GM12874 (cell line): ENCODE data around the gene PDE3A.

Experiments used
- TF ChIP-seq, protein P1 (sequence below): IDR thresholded peaks from 2 replicates; pipeline ENCODE4 v1.5.1; 2011; ENCODE audit warnings: low read depth, mild to moderate bottlenecking, control low read depth, low read length, moderate library complexity; ENCODE audit not compliant: insufficient read depth

The PDE3A gene

DNA sequence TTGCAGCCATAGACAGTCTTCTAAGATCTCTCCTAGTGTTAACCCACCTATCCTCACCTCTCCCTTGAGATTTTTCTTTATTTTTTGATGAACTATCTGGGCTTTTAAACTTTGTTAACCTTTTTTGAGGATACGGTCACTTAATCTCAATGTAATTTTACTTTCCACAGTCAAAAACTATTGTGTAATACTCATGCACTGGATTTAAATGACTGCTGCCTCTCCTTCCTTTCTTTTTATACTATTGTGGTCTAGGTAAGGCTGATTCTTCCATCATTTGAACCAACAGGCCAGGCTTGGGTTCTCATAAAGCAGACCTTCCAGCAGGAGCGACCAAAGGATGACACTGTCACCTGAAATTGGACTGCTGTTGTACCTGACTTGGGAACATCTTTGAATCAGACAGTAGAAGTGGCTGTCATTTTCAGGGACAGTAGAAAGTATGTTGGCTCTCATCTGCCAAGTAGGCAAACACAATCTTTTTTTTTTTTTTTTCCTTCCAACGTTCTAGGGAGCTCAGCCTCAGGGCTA is 689 bp upstream of the PDE3A start:
- TF ChIP-seq, protein P1, sequence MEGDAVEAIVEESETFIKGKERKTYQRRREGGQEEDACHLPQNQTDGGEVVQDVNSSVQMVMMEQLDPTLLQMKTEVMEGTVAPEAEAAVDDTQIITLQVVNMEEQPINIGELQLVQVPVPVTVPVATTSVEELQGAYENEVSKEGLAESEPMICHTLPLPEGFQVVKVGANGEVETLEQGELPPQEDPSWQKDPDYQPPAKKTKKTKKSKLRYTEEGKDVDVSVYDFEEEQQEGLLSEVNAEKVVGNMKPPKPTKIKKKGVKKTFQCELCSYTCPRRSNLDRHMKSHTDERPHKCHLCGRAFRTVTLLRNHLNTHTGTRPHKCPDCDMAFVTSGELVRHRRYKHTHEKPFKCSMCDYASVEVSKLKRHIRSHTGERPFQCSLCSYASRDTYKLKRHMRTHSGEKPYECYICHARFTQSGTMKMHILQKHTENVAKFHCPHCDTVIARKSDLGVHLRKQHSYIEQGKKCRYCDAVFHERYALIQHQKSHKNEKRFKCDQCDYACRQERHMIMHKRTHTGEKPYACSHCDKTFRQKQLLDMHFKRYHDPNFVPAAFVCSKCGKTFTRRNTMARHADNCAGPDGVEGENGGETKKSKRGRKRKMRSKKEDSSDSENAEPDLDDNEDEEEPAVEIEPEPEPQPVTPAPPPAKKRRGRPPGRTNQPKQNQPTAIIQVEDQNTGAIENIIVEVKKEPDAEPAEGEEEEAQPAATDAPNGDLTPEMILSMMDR: no peak

DNA sequence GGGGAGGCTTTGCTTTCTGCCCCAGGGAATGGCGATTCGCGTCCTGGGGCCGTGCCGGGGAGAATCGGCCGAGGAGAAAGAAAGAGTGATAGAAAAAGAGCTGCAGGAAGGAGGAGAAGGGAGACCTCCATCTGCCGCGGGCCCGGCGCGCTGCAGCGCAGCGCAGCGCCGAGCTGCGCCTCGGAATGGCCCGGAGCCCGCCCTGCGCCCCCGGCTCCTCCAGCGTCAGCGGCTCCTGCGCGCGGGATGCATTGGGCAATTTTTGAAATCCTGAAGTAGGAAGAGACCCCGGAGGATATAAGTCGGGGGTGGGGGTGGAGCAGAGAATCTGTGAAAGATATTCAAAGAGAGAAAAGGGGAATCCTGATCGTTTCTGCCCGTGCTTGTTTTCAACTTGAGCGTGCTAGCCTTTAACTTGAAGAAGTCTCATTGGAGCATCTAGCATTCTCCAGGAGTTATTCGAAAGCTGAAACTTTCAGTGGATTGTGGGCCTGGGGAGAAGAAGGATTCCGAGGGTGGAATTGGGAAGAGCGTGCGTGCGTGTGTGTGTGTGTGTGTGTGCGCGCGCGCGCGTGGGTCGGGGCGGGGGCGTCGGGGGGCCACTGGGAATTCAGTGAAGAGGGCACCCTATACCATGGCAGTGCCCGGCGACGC is 441 bp downstream of the PDE3A start:
- TF ChIP-seq, protein P1: no peak

DNA sequence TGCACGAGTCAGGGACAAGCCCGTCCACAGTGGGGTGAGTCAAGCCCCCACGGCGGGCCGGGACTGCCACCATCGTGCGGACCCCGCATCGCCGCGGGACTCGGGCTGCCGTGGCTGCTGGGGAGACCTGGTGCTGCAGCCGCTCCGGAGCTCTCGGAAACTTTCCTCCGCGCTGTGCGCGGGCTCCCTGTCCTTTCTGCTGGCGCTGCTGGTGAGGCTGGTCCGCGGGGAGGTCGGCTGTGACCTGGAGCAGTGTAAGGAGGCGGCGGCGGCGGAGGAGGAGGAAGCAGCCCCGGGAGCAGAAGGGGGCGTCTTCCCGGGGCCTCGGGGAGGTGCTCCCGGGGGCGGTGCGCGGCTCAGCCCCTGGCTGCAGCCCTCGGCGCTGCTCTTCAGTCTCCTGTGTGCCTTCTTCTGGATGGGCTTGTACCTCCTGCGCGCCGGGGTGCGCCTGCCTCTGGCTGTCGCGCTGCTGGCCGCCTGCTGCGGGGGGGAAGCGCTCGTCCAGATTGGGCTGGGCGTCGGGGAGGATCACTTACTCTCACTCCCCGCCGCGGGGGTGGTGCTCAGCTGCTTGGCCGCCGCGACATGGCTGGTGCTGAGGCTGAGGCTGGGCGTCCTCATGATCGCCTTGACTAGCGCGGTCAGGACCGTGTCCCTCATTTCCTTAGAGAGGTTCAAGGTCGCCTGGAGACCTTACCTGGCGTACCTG is 1.1 kb downstream of the PDE3A start:
- TF ChIP-seq, protein P1: no peak

DNA sequence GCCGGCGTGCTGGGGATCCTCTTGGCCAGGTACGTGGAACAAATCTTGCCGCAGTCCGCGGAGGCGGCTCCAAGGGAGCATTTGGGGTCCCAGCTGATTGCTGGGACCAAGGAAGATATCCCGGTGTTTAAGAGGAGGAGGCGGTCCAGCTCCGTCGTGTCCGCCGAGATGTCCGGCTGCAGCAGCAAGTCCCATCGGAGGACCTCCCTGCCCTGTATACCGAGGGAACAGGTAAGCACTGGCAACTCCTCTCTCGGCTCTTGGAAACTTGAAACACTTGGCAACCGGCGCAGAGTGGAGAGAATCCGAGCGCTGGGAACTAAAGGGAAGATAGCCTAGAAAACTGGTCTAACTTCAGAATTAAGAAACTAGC is 1.7 kb downstream of the PDE3A start:
- TF ChIP-seq, protein P1: no peak

DNA sequence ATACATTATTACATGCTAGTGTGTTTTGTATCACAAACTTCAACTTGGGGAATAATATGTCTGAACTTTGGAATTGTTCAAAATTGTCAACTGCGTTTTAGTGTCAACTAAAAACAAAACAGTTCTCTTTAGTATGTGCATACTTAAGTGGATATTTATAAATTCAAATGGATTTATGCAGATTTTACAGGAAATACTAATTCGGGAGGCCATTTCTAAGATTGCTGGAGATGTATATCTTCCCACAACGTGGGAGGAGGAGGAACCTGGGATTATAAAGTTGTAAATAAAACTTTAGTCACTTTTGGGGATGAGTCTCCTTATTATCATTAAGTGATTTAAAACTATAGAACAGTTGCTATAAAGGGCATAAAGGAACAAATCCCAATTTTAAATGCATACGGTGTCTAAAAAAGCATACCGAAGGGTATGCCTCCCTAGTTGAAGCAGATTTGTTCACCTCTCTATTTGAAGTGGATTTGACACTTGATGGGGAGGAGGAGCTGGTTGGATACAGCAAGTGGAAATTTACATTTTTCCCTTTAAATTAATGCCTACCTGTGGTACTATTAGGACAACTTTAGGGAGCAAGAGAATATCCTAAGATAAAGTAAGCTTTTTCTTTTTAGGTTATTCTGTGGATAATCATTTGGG is 2.7 kb downstream of the PDE3A start:
- TF ChIP-seq, protein P1: no peak

DNA sequence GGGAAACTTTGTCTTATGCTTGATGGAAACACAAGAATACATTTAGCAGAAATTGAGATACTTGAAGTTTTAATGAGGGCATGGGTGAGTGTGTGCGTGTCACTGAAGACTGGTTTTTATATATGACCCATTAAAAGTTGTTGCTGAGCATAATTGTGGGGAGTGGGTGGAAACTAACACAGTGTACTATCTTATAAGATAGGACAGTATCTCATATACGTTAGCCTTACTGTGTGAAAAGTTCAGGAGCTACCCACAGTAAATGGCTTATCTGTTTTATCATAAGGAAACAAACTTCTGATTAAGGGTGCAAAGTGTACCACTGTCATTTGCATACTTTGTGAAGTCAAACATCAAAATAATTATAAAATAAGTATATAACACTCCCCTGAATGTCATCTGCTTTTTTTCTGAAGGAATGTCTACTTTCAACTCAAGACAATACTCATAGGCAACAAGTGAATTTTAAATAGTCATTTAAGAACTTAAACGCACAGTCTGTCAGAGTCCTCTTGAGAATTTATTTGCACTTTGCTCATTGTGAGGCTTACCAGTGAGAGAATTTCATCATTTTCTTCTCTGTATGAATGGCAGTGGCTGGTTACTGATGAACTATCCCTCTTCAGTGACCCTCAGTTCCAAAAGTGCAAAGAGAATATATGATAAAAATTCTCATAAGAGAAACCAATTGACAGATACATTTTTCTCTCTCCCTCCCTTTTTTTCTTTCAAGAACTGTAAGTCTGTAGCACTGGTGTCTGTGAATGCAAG is 4.2 kb downstream of the PDE3A start:
- TF ChIP-seq, protein P1: no peak

DNA sequence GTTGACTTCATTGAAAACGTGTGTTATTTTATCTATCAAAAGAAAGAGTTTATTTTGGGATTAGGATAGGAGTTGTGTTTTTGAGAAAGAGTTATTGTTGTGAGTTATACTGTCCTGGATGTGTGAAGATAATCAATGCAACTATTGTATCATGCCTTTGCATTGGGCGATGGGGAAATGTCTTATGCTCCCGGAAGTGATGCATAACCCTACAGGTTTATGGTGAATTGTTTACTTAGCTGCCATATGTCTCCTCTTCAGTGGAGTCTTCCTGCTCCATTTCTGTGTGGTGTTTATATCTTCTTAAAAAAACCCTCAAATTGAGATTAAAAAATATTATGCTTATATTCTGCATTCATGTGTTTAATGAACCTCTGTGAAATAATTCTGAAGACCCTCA is 6.5 kb downstream of the PDE3A start:
- TF ChIP-seq, protein P1: no peak
